ENCODE measurements around the gene HEATR1.

HEATR1 gene

DNA sequence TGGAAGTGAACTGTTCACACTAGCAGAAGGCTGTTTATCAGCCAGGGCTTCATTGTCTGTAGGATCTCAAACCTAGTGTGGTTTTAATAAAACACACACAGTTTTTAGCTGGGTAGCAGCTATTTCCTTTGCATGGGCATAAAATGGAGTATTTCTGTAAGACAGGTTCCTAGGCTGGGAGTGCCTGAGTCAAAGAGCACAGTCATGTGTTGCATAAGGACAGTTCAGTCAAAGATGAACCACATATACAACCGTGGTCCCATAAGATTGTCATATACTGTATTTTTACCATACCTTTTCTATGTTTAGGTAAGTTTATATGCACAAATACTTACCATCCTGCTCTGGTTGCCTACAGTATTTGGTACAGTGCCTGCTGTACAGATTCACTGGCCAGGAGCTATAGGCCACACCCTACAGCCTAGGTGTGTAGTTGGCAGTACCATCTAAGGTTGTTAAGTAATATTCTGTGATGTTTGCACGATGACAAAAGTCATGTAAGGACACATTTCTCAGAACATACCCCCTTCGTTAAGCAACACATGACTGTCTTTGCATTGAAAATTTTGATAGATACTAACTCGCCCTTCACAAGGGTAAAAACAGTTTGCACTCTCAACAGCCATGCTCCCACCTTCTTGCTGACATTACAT lies 63.4 kb downstream of the HEATR1 start:
- DNase-seq, result no peak

DNA sequence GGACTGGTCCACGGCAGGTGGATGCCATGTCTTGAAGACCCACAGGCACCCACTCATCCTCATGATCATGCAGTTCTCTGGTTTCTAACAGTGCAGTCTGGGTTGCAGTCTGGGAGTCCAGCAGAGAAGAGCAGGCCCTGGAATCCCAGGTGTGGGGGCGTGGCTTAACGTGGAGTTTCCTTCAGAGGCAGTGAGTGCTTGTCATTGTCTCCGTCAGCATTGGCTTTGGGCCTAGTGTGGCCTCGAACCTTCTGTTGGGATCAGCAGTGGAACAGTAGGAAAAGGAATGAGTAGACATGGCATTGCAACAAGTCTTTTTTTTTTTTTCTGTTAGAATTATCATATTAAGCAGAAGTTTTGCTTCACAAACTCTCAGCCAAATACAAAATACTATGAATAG lies 67.8 kb downstream of the HEATR1 start:
- DNase-seq, result no peak

DNA sequence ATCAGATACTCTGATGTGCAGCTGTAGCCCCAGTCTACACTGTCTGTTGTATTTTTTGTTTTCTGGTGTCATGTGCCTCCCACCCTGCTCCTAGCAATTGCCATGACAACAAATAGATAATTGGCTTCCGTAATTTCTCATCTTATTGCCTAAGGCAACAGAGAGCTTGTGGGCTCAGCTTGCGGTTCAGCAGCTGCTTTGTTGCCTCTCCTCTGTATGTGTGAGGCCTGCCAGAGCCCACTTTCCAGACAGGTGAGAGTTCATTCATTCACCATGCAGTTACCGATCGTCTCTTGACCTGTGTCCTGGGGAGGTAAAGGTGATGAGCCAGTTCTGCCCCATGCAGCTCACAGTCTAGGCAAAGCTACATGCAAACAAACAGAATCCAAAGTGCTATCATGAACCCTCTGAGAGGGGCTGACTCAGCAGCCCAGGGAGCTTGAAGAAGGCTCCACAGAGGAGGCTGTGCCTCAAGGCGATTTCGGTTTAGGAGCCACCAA lies 68.6 kb downstream of the HEATR1 start:
- DNase-seq, result no peak

DNA sequence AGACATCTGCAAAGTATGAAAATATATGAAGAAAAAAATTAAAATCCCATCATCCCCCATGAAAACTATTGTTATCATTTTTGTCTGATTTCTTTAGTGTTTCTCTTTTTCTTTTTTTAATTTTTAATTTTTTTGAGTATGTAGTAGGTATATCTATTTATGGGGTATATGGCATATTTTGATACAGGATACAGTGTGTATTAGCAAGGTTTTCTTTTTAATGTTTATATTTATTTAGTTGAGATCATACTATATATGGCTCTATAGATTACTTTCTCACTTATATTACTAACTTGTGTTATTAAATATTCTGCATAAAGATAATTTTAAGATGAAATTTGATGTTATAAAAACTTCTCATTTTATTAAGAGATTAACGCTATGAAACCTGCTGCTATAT lies 69.1 kb downstream of the HEATR1 start:
- DNase-seq, result no peak

DNA sequence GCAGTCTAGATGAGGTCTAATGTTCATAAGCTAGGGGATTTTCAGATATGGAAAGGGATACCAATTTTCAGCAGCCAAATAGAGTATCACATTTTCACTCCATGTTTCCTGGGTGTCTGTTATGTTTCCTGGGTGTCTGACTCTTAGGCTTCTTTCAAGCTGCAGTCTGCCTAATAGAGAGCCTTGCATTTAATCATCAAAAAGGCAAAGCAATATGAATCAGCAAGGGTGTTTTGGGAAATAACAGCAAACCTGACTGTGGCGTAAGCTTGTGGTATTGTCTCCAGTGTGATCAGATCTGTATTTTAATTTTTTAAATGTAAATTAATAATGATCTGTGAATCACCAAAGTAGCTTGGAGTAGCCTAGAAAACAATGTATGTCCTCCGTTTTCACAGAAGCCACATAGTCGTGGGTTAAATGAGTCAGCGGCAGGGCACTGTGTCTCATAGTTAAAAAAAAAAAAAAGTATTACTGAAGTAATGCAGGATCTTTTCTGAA lies 70.1 kb downstream of the HEATR1 start:
- no peak for DNase-seq

DNA sequence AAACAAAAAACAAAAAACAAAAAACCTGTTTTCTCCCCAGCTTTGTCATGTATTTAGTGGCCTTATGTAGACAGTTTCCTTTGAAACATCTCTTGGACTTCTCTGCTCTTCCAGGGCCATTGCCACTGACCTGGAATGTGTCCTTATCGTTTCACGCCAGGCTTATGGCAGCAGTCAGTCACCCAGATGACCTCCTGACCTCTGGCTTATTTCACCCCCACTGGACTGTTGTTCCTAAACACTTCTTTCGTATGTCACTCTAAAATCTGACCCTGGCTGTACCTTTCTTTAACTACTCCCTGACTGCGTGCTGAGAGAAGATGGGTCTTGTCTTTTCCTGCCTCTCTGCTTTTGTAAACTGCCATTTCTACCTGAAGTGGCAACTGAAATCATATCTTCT lies 71.5 kb downstream of the HEATR1 start:
- no peak for DNase-seq

DNA sequence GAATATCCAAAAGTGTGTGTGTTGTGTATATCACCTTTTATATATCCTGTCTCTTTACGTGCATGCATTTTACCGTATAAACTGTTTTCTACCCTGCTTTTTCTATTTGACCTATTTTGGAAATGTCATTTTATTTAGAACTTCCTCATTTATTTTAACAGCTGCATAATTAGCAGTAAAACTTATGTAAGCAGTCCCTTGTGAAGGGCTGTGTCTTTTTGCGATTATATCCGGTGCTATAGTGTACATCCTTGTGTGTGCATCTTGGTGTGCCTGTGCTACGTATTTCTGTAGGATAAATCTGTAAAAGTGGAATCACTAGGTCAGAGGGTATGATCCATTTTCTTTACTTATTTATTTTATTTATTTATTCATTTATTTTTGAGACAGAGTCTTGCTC lies 73.4 kb downstream of the HEATR1 start:
- no peak for DNase-seq

DNA sequence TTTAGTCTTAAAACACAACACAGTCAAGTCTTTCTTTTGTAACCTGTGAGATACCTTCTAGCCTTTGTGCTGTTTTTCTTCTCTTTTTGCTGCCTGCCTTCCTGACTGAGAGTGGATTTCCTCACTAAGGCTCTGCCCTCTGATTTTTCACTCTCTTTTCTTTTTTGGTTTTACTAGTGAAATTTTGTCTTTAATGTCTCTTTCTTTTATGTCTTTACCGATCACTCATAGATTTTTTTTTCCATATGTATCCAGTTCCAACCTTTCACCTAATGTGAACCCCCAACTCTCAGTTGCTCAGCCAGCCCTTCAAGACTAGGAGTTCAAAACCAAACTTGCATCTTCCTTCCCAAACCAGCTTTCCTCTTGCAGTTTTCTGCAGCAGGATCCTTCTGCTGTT lies 74.0 kb downstream of the HEATR1 start:
- no peak for DNase-seq

DNA sequence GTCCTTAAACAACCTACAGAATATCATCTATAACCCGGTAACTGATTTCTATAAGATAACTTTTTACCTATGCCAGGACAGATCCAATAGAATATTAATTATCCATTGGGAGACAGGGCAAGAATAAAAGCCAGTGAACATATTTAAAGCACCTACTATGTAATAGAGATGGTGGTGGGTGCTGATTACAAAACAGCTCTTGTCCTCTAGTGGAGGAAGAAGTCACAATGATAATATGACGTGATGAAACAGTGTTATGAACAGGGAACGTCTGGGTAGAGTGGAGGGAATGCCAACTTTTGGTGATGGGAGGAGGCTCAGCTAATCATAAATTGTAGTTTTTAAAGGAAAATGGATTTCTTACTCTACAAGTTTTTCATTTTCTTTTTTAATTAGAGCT lies 78.2 kb downstream of the HEATR1 start:
- no peak for DNase-seq

DNA sequence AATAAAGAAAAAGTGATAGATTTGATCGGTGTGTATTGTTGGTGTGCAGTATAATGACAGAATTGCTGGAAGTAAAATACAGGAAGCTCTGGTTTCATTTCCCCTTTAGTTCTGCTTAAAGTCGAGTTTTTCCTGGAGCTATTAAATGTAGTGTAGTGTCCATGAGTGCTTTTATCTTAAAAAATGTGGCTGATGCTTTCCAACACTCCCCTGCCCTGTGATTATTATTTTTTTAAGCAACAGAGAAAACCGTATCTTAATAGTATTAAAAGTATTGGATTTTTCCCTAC lies 79.5 kb downstream of the HEATR1 start:
- no peak for DNase-seq

DNA sequence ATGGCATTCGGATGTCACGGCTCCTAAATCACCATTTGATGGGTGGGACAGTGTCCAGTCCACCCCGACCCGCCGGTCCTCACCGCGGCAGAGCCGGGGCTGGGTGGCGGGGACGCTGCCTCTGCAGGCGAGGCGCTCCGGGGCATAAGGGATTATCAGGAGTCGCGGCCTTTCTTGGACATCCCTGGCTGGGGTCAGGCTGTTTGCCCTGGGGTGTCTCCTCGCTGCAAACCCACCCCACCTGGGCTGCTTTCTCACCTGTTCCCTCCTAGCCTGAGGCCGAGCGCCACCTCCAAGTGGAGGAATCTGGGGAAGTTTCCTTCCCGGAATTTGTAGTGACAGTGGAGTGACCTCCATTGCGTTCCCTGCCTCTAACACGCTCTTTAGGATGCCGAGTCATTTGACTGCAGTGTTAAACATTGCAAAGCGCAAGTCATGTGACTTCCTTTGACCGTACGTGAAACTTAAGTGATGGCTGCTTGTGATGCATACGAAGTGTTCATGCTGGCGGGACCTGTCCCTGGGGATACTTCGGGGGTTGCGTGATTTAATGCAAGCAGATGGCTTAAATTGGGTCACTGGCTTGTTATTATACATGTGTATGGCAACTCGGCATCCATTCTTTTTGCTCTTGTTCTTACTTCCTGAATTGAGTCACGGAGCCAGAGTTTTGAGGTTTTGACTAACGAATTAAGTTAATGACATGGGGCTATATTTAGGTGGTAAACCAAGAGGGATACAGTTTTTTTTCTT lies 80.0 kb downstream of the HEATR1 start:
- peak; percentile 45 for DNase-seq

DNA sequence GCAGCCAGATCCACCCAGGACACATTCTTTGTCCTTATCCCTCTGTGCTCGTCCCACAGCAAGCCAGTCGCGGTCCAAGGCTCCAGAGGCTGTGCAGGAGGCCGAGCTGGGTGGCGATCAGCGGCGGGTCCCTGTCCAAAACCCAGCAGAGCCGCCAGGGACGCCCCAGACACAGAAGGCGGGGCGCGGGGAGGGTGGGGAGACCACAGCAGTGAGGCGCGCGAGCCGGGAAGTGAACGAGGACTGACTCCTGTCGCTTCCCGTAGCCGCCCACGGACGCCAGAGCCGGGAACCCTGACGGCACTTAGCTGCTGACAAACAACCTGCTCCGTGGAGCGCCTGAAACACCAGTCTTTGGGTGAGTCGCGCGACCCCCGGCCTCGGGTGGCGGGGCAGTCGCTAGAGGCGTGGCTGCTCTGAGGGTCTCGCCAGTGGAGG lies 80.6 kb downstream of the HEATR1 start, which contains the start of gene LGALS8:
LGALS8 (plus strand) TSS at position 279 of the 438 bp plus-strand sequence. CDS start 2,089 bp downstream, outside the sequence.
- peak; percentile 79 for DNase-seq

DNA sequence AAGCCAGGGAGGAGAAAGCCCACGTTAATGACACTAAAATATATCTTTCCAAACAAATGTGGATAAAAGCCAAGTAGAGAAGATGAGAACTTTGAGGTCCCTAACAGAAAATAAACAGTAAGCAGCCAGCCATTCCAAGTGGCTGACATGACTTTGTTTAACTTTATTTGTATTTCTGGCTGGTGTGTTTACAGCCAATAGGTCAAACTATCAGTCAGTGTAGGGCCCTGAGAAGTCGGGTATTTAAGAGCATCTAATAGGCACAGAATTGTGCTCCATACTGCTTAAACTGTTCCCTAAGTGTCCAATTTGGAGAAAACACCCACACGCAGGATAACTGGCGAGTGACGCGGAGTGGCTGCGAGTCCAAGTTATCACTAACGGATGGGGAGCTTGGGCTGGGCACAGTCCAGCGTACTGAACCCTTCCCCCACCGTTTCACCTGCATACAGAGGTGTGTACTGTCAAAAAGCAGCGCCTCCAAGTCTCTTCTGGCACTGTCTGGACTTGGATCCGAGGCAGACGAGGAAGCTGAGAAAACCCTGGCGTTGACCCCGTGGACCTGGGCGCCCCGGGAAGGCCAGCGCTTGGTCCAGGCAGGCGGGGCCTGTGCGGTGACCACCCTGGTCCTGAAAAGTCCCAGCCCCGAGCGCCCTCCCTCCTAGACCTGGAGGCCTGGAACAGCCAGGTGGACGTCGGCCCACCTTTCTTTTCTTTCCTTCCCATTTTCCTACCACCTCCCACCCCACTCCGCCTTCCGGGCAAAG lies 81.2 kb downstream of the HEATR1 start:
- no peak for DNase-seq

DNA sequence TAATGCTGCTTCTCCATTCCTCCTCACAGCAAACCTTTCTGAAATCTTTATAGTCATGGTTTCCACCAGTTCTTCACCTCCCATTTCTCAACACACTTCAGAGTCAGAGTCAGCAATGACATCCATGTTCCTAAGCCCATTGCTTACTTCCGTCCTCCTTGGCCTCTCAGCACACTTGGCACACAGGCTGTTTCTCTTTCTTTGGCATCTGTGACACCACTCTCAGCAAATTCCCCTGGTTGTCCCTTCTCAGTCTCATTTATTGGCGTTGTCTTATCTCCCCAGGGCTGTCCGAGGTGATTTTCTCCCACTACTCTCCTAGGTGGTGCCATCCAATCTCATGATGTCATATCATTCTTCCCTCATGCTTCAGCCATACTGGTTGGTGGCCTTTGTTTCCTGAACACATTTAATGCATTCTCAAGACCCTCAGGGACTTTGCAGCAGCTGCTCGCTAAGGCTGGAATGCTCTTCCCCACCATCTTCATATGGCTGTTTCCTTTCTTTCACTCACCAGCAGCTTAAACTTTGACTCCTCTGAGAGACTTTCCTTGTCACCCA lies 83.8 kb downstream of the HEATR1 start:
- DNase-seq, result no peak

DNA sequence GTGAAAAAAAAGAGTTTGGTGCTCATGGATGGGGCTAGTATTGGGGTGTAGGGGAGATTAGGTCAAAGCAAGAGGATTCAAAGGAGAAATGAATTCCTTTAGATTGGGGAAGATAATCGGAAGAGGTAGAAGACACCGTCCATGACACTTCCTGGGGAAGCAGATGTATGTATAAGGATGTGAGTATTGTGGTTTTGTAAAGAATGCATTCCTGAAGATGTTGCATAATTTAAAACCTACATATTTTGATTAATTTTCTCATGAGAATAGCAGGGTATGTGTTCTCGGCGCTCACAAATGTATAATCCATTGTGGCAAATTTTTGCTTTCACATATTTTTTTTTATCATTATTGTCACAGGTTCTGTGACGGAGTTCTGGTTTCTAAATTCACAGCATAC lies 86.0 kb downstream of the HEATR1 start:
- no peak for DNase-seq

DNA sequence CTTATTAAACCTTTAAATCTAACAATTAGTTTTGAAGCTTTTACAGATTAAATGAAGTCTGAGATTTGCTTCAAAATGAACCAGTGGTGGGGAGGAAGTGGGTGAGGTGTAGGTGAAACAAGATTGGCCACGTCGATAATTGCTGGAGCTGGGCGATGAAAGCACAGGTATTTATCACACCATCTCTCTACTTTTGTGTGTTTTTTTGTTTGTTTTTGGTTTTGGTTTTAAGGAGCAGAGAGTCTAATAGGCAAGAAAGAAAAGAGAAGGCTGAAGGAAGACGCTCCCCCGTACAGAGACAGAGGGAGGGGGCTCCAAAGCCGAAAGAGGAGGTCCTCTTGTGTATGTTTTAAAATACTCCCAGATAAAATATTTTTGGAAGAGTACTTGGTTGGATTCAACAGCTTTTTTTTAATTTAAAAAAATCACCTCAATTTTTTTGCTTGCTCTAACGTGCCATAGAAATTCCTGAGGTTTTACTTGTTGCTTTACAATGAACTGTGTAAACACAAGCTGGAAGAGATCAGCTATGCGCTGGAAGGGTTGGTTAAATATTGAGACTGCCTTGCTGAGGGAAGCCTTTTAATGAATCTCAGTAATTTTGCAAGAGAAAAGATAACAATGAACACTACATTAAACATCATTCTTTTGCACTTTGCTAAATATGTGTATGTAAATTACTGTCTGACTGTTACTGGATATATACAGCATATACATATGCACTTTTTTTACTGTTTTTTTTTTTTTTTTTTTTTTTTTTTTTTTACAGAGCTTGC lies 87.2 kb downstream of the HEATR1 start:
- peak; percentile 35 for DNase-seq

DNA sequence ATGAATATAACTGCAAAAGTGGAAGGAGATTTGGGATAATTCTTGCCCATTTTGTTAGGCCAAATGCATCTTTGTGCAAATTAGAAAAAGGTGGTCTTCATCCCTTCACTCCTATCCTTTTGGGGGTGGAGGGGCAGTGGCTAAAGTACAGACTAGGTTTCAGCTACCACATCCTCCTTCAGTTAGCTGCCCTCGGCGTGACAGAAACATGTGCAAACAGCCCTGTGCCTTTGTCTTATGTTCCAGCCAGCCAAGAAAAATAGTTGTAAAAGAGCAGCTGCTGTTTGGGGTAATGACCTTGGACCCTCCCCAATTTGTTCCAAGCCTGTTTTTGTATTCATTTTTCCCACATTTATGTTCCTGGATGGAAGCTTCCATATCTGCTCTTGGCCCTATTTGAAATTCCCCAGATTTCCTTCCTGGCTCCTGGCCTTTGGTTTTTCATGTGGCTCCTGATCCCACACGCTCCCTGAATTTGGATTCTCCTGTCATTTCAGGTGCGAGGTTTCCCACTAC lies 88.8 kb downstream of the HEATR1 start:
- DNase-seq, result no peak

DNA sequence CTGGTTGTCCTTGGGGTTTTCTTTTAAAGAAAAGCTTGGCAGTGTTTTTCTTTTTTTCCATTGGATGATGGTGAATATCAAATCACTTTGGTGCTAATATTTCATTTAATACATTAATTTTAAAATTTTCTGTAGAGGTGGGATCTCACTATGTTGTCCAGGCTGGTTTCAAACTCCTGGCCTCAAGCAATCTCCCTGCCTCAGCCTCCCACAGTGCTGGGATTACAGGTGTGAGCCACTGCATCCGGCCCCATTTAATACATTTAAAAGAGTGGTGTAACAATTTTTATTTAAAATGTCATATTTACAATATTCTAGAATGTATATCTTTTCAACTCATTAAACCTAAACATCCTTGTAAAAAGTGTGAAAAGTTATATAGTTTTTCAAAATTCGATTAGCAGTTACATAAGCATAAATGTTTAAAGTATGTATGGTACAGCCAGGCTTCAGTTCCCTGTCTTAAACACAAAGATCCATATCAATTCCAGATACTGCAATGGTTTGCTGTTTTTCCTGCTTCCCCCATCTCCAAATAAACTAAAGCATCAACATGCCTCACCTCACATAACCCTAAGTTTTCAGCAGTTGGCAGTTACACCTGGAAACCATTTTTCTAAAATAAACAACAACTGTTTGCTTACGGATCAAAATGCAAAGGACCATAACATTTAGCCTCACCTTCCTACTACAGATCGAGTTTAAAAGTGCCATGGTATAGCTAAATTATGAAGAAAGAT lies 89.4 kb downstream of the HEATR1 start:
- no peak for DNase-seq

DNA sequence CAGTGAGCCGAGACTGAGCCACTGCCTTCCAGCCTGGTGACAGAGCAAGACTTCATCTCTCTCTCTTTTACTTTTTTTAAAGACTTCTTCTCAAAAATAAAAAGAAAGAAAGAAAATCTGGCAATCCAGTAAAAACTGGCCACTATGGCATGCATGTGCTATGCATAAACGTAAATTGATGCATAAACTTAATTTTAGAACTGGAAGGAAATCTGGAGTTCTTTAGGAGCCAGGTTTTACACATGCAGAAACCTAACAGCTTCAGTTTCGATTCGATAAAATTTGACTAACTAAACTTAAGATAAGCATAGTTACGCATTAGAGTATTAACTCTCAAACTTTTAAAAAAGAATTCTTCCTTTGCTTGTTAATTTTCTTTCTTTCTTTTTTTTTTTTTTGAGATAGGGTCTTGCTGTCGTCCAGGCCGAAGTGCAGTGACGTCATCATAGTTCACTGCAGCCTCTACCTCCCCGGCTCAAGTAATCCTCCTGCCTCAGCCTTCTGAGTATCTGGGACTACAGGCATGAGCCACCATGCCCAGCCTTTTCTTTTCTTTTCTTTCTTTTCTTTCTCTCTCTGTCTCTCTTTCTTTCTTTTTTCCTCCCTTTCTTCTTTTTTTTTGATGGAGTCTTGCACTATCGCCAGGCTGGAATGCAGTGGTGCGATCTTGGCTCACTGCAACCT lies 92.4 kb downstream of the HEATR1 start:
- no peak for DNase-seq

DNA sequence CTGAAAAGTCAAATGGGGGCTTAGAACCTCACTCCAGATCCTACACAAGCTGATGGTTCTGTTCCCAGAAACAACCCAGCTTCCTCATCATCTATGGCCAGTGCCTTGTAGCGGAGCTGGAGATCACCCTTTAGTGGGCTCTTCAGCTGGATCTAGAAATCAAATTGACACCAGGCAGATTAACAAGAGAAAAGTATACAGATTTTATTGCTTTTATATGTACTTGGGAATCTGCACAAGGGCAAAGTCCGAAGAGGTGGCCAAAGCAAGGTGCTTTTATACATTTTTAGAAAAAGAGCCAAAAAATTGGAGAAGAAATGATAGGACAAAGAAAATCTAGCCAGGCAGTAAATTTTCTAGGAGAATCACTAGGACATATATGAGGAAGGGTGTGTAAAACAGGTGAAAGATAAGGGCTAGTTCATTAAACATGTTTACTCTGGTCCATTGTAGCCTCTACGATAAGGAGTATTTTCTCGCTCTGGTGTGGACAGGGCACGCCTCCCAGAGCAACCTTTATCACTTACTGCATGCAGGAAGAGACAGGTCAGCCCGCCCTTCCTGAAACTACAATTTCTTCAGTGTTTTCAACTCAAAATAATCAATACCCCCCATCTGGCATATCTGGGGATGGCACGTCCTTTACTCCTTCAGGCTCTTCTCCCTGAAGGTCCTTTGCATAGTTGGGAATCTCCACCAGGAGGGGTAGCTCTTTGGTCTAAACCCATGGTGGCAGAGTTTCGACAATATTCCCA lies 94.5 kb downstream of the HEATR1 start:
- DNase-seq, result no peak

Data from activated effector memory CD4-positive, alpha-beta T cell treated with Interleukin-2 at 50 U/mL for 16 hours (primary cell).